Right lobe of liver (tissue), 6 donors: ENCODE data around the gene TGM4. TPM values are rescaled to one million over a fixed set of nuclear protein-coding genes. Genes with fewer than 3 reads are reported as not detected.

Experiments
- ATAC-seq, 4 donors: fragments of 200-7000 bp; cut with Tn5 transposase; one replicate each; pipeline ENCODE4 v1.9.1; 2020; ENCODE audit warnings: mild to moderate bottlenecking in 4 of 4, moderate library complexity in 4 of 4
- DNase-seq, 3 donors: peaks; one replicate each; pipeline ENCODE4 v3.0.0-alpha.2; 2020
- H3K27ac ChIP-seq, 3 donors: fragments of 200-600 bp; one replicate each; pipeline ENCODE4 v1.8.0; 2022
- H3K27me3 ChIP-seq, 2 donors: fragments of 200-600 bp; one replicate each; pipeline ENCODE4 v1.8.0; 2022
- H3K36me3 ChIP-seq, 4 donors: fragments of 200-600 bp; sonication (generic) in 1 of 4; one replicate each; pipeline versions ENCODE4 v1.5.1 to v1.8.0; 2017 to 2022; ENCODE audit warnings: control low read depth in 1 of 4
- H3K4me1 ChIP-seq, 4 donors: fragments of 200-600 bp; sonication (generic) in 1 of 4; one replicate each; pipeline versions ENCODE4 v1.5.1 to v1.8.0; 2017 to 2022; ENCODE audit warnings: control low read depth in 1 of 4
- H3K4me3 ChIP-seq, 3 donors: fragments of 200-600 bp; one replicate each; pipeline ENCODE4 v1.8.0; 2022
- H3K9me3 ChIP-seq, 4 donors: fragments of 200-600 bp; sonication (generic) in 1 of 4; one replicate each; pipeline versions ENCODE4 v1.5.1 to v1.8.0; 2017 to 2022; ENCODE audit warnings: control low read depth in 1 of 4
- POLR2A ChIP-seq: fragments of 450-650 bp; IDR thresholded peaks from one replicate; pipeline ENCODE4 v1.6.1; 2017; ENCODE audit warnings: antibody characterized with exemption, mild to moderate bottlenecking
- WGBS: methylation state at CpG from one replicate; pipeline ENCODE4 v1.1.6; 2018; ENCODE audit warnings: low coverage, low lambda C conversion rate; ENCODE audit not compliant: insufficient coverage; ENCODE audit errors: missing lambda C conversion rate; 5-methylcytosine and 5-hydroxymethylcytosine counted together
- intact Hi-C, 2 donors: fragments of 100-400 bp; cut with DNase I; formaldehyde crosslinking; loops; one replicate each; pipeline versions ENCODE4 v1.11.2 to v1.14.1; 2022
- total RNA-seq, 6 experiments: library from RNA; depleted of rRNA in 2 of 6; stranded (reverse); fragments of >200 nt in 2 of 6; fragmentation: NEBNext Ultra II Directional in 3 of 6; extraction: Animal tissue kit (Norgen Biotek cat#: 25700) in 3 of 6; gene quantifications; one replicate each; pipeline versions ENCODE4 v1.1.0 to v1.2.4, GENCODE V29; 2016 to 2023
- TF ChIP-seq, protein P1 (sequence below), 4 donors: fragments of 200-600 bp in 3 of 4; fragments of 450-650 bp in 1 of 4; IDR thresholded peaks; one replicate each; pipeline versions ENCODE4 v1.5.1 to v1.8.0; 2016 to 2022; ENCODE audit warnings: antibody characterized with exemption in 4 of 4, mild to moderate bottlenecking in 2 of 4
- donor health status: DM: no; HTN: yes; CAD: no.
- donor health status: DM: no; HTN: no; CAD: no.
- donor health status: DM: no; HTN: no; CAD: no.
- donor health status: DM: no; HTN: yes; CAD: no.
- donor health status: DM: no; HTN: yes; CAD: no.

TGM4 gene
- total RNA-seq, 6 experiments from 2014 or later = not detected

DNA sequence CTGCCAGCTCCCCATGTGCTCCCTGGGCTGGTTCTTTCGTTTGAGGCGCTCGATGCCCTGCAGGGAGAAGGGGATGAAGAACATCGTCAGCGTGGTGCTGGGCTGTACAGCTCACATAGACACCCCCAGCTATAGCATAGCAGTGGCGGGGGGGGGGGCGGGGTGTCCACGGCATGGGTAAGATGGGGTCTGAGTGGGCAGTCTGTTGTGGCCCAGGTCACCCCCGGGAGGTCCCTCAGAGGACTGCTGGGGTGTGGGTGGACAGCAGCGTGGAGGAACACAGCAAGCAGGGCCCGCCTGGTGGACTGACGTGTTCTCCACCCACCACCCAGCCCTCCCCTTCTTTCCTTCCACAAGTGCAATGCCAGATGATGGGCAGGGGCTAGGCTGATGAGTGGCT, 43.7 kb downstream of the TGM4 start:
- Histone ChIP-seq H3K4me3 (no peak overlapping the region), H3K36me3 (no peaks in the 10 kb centered on the region), H3K4me1 (no peaks in the 10 kb centered on the region), H3K27me3 (no peaks in the 10 kb centered on the region), H3K9me3 (no peaks in the 10 kb centered on the region), H3K27ac (no peak overlapping the region)
- ATAC-seq (no peak), DNase-seq (no peak)
- TF ChIP-seq POLR2A = no peak
- TF ChIP-seq, protein P1, sequence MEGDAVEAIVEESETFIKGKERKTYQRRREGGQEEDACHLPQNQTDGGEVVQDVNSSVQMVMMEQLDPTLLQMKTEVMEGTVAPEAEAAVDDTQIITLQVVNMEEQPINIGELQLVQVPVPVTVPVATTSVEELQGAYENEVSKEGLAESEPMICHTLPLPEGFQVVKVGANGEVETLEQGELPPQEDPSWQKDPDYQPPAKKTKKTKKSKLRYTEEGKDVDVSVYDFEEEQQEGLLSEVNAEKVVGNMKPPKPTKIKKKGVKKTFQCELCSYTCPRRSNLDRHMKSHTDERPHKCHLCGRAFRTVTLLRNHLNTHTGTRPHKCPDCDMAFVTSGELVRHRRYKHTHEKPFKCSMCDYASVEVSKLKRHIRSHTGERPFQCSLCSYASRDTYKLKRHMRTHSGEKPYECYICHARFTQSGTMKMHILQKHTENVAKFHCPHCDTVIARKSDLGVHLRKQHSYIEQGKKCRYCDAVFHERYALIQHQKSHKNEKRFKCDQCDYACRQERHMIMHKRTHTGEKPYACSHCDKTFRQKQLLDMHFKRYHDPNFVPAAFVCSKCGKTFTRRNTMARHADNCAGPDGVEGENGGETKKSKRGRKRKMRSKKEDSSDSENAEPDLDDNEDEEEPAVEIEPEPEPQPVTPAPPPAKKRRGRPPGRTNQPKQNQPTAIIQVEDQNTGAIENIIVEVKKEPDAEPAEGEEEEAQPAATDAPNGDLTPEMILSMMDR (IDR thresholded peaks at IDR 0.05) = no peak
- WGBS = no CpG with 5 or more reads among the region's 12 CpGs
- intact Hi-C loops = no loop called here

DNA sequence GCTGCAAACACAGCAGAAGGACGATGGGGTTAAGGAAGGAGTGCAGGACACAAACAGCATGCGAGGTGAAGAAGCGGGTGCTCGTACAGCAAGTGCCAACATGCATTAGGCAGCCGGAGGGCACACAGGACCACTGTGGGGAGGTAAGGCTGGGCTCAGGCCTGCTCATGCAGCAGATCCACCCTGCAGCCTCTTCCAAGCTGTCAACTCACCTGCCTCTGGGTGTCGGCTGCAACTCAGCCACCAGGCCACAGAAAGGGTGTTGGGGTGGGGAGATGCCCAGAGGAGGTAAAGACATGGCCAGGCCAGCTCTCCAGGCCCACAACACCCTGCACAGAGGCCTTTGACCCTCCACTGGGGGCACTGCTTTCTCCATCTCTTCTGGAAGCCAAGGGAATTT, 44.2 kb downstream of the TGM4 start:
- Histone ChIP-seq H3K27ac (no peak overlapping the region), H3K4me3 (no peak overlapping the region), H3K4me1 (no peaks in the 10 kb centered on the region), H3K36me3 (no peaks in the 10 kb centered on the region), H3K9me3 (no peaks in the 10 kb centered on the region), H3K27me3 (no peaks in the 10 kb centered on the region)
- DNase-seq (no peak), ATAC-seq (no peak)
- WGBS = no CpG with 5 or more reads among the region's 6 CpGs
- no peak for TF ChIP-seq POLR2A
- TF ChIP-seq, protein P1 (IDR thresholded peaks at IDR 0.05) = no peak
- intact Hi-C loops = no loop called here

- H3K27me3 ChIP-seq = no peaks in the 10 kb centered on the region
- H3K4me3 ChIP-seq = no peak overlapping the region
- no peak overlapping the region for H3K27ac ChIP-seq
- no peaks in the 10 kb centered on the region for H3K36me3 ChIP-seq
- no peaks in the 10 kb centered on the region for H3K9me3 ChIP-seq
- no peak for DNase-seq
- TF ChIP-seq, protein P1 (IDR thresholded peaks at IDR 0.05) = no peak
- TF ChIP-seq POLR2A = no peak
- no peaks in the 10 kb centered on the region for H3K4me1 ChIP-seq
- intact Hi-C loops = no loop called here
- ATAC-seq = no peak
- WGBS = 78% methylated on average over 2 of the region's 3 CpGs
Observed at GRCh38 chr3:44920081-44920480, 45.7 kb downstream of the TGM4 start.

DNA sequence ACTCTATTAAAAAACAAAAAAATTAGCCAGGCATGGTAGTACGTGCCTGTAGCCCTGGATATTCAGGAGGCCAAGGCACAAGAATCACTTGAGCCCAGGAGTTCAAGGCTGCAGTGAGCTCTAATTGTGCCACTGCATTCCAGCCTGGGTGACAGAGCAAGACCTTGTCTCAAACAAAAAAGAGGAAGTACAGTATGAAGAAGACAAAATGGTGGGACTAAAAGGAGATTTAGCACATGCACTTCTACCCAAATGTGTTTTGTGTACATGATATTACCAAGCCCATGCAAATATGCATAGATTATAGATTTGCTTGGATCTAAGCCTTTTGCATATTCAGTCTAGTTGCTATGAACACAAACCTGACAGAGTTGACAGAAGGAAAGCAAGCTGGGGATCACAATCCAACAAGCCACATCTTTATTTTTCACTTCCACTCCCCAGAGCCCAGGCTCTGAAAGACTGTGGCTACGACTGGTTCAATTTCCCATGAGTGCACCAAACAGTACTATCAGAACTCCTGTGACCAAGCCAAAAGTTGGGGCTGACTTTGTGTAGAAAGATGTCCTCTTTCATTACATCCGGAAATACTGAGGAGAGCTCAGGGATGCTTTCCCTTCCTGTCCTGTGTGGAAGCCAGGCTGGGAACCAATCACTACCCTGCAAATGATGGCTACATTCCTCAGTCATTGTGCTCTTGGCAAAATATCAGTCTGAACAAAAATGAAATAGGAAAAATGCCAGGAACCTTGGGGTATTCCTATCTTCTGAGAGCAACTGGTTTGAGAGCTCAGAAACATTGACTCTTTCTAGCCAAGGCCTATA, 49.4 kb downstream of the TGM4 start:
- 87% methylated on average over 3 of the region's 3 CpGs for WGBS
- no peaks in the 10 kb centered on the region for H3K27me3 ChIP-seq
- no peak overlapping the region for H3K27ac ChIP-seq
- no peak for TF ChIP-seq POLR2A
- TF ChIP-seq, protein P1 (IDR thresholded peaks at IDR 0.05) = no peak
- no peaks in the 10 kb centered on the region for H3K9me3 ChIP-seq
- no peak overlapping the region for H3K4me3 ChIP-seq
- intact Hi-C loops = no loop called here
- no peaks in the 10 kb centered on the region for H3K4me1 ChIP-seq
- peaks cover 0 to 11% (median 0%) of the 10 kb centered on the region in 4 donors for H3K36me3 ChIP-seq
- DNase-seq (no peak), ATAC-seq (no peak)
